ENCODE measurements around the gene TCEANC.
A peak's percentile ranks its signal among the peaks of the same experiment; 100 is the strongest.

Gene TCEANC

DNA sequence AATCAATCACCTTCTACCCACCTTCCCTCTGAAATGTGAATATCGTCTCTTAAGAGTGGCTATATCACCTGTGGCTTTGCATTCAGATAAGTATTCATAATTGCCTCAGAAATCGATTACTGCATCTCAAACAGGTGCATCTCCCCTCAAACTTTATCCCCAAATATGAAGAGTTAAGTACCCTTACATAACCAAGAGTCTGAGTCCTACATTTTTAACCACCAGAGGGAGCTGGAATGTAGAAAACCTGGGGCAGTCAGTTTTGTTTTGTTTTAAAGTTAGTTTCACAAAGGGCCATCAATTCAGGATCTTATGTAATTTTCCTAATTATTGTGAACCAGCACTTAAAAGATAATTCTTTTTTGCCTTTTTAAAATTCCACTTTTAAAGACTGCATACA, 5.7 kb downstream of the TCEANC start:
- TF ChIP-seq, protein P1, sequence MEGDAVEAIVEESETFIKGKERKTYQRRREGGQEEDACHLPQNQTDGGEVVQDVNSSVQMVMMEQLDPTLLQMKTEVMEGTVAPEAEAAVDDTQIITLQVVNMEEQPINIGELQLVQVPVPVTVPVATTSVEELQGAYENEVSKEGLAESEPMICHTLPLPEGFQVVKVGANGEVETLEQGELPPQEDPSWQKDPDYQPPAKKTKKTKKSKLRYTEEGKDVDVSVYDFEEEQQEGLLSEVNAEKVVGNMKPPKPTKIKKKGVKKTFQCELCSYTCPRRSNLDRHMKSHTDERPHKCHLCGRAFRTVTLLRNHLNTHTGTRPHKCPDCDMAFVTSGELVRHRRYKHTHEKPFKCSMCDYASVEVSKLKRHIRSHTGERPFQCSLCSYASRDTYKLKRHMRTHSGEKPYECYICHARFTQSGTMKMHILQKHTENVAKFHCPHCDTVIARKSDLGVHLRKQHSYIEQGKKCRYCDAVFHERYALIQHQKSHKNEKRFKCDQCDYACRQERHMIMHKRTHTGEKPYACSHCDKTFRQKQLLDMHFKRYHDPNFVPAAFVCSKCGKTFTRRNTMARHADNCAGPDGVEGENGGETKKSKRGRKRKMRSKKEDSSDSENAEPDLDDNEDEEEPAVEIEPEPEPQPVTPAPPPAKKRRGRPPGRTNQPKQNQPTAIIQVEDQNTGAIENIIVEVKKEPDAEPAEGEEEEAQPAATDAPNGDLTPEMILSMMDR (IDR thresholded peaks at IDR 0.05; ENCODE audit: borderline replicate concordance, insufficient read depth, low read depth, low read length) = peak; percentile 41; the same call in 1 of the 2 replicates
- H3K4me3 ChIP-seq (ENCODE audit: low read depth, low read length) = no peak overlapping the region

DNA sequence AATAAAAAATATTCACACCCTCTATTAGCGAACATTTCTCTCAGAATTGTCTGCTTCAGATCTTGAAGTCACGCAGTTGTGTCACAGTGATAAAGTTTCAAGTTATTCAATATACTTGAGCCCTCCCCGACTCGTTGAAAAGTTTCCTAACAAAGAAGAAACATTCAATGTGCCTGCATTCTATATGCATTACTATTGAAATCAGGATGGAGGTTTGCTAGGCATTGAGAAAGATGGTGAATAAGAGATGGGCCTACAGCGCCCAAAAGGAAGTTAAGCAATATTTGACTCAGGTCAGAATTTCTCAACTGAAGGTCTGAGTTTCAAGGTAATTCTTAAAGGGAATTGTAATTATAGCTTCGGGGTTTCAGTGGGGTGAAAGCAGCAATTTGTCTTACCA, 6.1 kb downstream of the TCEANC start:
- H3K4me3 ChIP-seq (ENCODE audit: low read depth, low read length) = no peak overlapping the region
- TF ChIP-seq, protein P1 (IDR thresholded peaks at IDR 0.05; ENCODE audit: borderline replicate concordance, insufficient read depth, low read depth, low read length) = no peak

DNA sequence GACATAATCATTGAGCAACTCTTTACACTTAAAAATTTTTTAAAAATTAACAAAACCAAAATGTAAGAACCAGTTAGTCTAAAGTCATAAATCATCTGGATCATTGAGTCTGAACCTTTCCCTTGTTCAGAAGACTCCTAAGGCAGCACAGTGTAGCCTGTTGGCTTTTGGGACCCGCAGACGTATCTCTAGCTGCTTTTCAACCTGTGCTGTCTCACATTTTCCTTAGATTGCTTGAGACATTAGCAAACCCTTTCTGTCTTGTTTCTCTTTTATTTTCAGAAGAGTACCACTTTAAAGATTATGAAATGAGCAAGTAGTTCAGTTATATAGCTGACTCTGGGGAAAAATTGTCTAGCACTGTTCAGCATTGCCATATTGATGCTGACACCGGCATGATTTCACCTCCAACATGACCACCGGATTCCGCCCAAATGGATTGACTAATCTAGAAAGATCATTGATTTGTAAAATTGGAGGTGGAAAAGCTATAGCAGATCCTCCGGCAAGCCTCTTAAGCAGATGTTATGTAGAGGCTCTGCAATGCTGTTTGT, 8.9 kb downstream of the TCEANC start:
- no peak overlapping the region for H3K4me3 ChIP-seq (ENCODE audit: low read depth, low read length)
- TF ChIP-seq, protein P1 (IDR thresholded peaks at IDR 0.05; ENCODE audit: borderline replicate concordance, insufficient read depth, low read depth, low read length) = no peak

DNA sequence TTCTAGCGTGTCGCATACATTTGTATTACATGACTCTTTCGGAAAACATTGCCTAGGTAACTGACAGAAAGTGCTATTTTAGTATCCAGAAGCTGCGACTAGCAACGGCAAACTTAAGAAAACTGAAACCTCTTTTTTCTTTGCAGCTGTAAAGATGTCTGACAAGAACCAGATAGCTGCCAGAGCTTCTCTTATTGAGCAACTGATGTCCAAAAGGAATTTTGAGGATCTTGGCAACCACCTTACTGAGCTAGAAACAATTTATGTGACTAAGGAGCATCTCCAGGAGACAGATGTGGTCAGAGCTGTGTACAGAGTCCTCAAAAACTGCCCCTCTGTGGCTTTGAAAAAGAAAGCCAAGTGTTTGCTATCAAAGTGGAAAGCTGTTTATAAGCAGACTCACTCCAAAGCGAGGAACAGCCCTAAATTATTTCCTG, 9.4 kb downstream of the TCEANC start:
- no peak overlapping the region for H3K4me3 ChIP-seq (ENCODE audit: low read depth, low read length)

DNA sequence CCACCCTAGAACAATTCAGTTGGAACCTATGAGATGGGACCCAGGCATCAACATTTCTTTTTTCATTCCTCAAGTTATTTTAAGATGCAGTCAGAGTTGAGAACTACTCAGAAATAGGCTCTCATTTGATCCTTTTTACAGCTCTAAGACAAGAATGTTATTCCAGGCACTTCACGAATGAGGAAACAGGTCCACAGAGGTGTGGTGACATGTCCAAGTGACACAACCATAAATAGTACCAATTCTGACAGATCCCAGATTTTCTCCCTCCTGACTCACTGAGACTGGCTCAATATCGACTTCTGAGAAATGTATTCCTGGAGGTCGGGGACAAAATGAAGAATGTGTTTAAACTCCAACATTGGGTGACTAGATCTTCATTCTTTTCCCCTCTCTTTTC, 11.1 kb downstream of the TCEANC start:
- TF ChIP-seq, protein P1 (IDR thresholded peaks at IDR 0.05; ENCODE audit: borderline replicate concordance, insufficient read depth, low read depth, low read length) = no peak
- no peak overlapping the region for H3K4me3 ChIP-seq (ENCODE audit: low read depth, low read length)

More for the DNA sequence above, 9.4 kb downstream of the TCEANC start:
- TF ChIP-seq, protein P1 (IDR thresholded peaks at IDR 0.05; ENCODE audit: borderline replicate concordance, insufficient read depth, low read depth, low read length) = no peak

DNA sequence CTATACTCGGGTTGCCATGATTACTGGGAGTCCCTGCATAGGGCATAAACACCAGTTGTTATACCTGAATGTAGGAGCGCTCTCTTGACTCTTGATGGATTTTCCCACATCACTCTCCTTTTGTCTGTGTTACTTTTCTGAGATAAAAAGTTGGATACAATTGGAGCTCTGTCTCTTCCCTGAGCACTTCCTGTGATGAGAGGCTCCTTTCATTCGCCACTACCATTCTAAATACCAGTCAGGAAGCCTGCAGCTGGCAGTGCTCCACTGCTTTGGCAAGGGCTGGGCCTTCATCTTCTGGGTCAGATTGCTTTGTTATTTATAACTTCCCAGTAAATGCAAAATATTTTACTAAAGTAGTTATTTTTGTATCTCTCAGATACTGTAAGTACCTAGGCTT, 13.9 kb downstream of the TCEANC start:
- TF ChIP-seq, protein P1 (IDR thresholded peaks at IDR 0.05; ENCODE audit: borderline replicate concordance, insufficient read depth, low read depth, low read length) = no peak
- no peak overlapping the region for H3K4me3 ChIP-seq (ENCODE audit: low read depth, low read length)

DNA sequence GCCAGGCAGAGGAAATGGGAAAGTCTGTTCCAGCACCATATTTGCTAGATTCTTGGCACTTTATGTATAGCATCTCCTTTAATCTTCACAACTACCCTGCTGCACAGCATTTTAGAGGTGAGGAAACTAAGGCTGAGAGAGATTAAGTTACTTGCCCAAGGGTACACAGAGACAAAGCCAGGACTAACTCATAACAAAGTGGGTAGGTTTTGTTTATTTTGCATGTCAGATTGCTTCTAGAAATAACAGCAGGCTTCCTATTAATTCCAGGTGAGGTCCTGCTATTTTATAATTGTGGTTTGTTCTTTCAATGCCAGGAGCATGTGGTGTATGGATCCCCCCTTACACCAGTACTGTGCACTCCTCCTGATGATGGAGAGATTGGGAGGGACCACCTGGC, 15.0 kb downstream of the TCEANC start:
- TF ChIP-seq, protein P1 (IDR thresholded peaks at IDR 0.05; ENCODE audit: borderline replicate concordance, insufficient read depth, low read depth, low read length) = no peak
- H3K4me3 ChIP-seq (ENCODE audit: low read depth, low read length) = no peak overlapping the region

Measured in GM12875 (cell line).